ENCODE results near the gene WDR5.

Gene WDR5

DNA sequence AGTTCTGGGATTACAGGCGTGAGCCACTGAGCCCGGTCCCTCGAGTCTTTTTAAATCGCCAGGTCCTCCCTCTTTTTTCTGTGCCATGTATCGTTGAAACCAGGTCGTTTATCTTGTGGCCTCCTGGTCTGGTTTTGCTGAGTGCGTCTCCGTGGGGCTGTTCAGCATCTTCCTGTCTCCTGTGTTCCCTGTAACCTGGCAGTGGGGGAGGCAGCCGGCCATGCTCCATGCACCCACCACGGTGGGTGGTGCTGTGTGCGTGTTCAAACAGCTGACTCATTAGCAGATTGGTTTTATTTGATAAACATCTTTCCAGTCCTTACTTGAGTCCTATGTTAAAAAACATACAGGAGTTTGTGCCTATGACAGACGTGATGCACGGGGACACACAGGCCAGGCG, 25.8 kb downstream of the WDR5 start:
- Histone ChIP-seq H3K36me3 (ENCODE audit: insufficient read depth, low read length) (peaks cover 30% of the 10 kb centered on the region), H3K27me3 (ENCODE audit: insufficient read depth, low read length) (peaks cover 9% of the 10 kb centered on the region; the same call in 1 of the 2 replicates), H3K4me3 (ENCODE audit: low read length) (no peak overlapping the region), H3K9ac (ENCODE audit: low read depth, low read length) (no peak overlapping the region), H3K4me1 (ENCODE audit: insufficient read depth, low read length) (no peaks in the 10 kb centered on the region; the same call in 1 of the 2 replicates), H3K9me3 (ENCODE audit: insufficient read depth, low read depth, low read length) (no peaks in the 10 kb centered on the region), H3K27ac (ENCODE audit: low read depth, low read length) (no peak overlapping the region)
- 94% methylated on average over 14 of the region's 14 CpGs for WGBS

DNA sequence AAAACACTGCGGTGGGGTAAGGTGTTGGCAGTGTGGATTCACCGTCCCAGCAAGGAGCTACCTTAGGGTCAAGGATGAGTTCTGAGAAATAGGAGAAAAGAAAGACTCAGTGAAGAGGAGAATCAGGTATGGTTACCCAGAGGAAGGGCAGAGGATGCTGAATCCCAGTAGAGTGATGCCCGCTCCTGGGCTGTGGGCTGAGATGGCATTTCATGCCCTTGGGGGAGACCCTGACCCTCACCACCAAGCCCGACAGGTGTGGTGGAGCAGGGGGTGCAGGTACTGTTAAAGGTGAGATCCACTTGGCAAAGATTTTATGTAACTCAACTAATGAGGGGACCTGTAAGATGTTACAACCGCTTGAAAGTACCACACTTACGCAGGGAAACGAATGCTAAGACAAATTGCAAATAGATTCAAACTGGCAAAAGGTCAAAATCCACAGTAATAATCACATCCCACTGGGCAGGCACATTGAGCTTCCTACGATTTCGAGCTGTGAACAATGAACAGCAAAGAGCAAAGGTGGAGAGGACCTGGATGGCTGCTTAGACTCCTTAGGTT, 26.4 kb downstream of the WDR5 start:
- H3K4me3 ChIP-seq (ENCODE audit: low read length) = no peak overlapping the region
- H3K4me1 ChIP-seq (ENCODE audit: insufficient read depth, low read length) = no peaks in the 10 kb centered on the region; the same call in 1 of the 2 replicates
- peaks cover 9% of the 10 kb centered on the region; the same call in 1 of the 2 replicates for H3K27me3 ChIP-seq (ENCODE audit: insufficient read depth, low read length)
- H3K36me3 ChIP-seq (ENCODE audit: insufficient read depth, low read length) = peaks cover 23% of the 10 kb centered on the region
- no peak overlapping the region for H3K9ac ChIP-seq (ENCODE audit: low read depth, low read length)
- H3K9me3 ChIP-seq (ENCODE audit: insufficient read depth, low read depth, low read length) = no peaks in the 10 kb centered on the region
- no peak overlapping the region for H3K27ac ChIP-seq (ENCODE audit: low read depth, low read length)
- 97% methylated on average over 9 of the region's 9 CpGs for WGBS

DNA sequence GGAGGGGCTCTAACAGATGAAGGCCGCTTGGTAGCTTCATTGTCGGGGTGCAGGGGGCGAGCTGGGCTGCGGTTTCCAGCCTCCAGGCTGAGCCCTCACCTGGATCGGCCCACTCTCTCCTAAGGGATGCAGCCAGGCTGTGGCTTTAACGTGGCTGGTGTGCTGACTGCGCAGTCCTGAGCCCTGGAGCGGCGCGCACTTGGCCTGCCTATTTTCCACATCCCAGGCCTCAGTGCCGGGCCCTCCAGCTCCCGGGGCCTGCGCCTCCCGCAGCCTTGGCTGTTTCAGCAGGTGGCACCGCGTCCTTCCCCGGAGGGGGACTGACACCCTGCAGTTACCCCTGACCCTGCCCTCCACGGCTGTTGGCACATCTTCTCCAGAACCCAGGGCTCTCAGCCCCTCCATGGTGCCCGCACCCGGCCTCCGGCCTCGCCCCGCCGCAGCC, 27.1 kb downstream of the WDR5 start:
- peaks cover 9% of the 10 kb centered on the region; the same call in 1 of the 2 replicates for H3K27me3 ChIP-seq (ENCODE audit: insufficient read depth, low read length)
- peak overlapping the region; percentile 65; the same call in 1 of the 2 replicates for H3K9ac ChIP-seq (ENCODE audit: low read depth, low read length)
- peaks cover 17% of the 10 kb centered on the region for H3K36me3 ChIP-seq (ENCODE audit: insufficient read depth, low read length)
- no peaks in the 10 kb centered on the region for H3K9me3 ChIP-seq (ENCODE audit: insufficient read depth, low read depth, low read length)
- H3K27ac ChIP-seq (ENCODE audit: low read depth, low read length) = no peak overlapping the region
- H3K4me3 ChIP-seq (ENCODE audit: low read length) = no peak overlapping the region
- 55% methylated on average over 24 of the region's 24 CpGs for WGBS
- no peaks in the 10 kb centered on the region; the same call in 1 of the 2 replicates for H3K4me1 ChIP-seq (ENCODE audit: insufficient read depth, low read length)

DNA sequence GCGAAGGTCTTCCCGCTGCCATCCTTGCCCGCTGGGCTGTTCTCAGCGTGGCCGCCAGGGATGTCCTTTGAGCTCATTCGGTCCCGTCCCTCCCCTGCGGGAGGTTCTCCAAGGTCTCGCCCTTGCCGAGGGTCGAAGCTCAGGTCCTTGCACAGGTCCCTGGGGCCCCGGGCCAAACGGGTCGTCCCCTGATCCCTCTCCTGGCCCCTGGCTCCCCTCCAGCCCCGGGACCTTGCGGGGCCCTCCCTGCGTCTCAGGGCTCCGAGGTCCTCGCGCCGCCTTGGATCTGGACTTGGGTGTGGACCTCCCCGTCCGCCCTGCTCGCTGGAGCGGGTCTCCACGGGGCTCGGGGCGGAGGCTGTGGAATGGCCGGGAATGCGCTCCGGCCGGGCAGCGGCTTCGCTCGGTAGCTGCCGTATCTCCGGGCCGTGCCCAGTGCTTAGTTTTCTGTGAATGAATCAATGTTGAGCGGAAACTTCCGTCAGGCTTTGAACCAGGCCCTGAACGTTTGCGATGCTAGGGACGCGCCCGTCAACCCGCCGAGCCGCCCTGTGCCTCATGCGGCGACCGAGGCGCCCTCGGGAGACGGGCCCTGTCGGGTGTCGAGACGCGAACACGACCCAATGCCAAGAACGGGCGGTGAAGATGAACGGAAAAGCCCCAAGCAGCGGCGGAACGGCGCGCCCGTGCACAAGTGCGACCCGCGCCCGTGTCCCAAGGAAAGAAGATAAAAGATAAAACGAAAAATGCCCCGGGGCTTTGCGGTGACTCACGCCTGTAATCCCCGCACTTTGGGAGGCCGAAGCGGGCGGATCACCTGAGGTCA, 27.7 kb downstream of the WDR5 start:
- Histone ChIP-seq H3K9ac (ENCODE audit: low read depth, low read length) (peak overlapping the region; percentile 65), H3K4me1 (ENCODE audit: insufficient read depth, low read length) (no peaks in the 10 kb centered on the region; the same call in 1 of the 2 replicates), H3K36me3 (ENCODE audit: insufficient read depth, low read length) (peaks cover 11% of the 10 kb centered on the region), H3K4me3 (ENCODE audit: low read length) (no peak overlapping the region), H3K9me3 (ENCODE audit: insufficient read depth, low read depth, low read length) (0 out of 2 replicates have a peak, but pooled peaks cover under 1% of the 10 kb centered on the region), H3K27ac (ENCODE audit: low read depth, low read length) (0 out of 2 replicates have a peak overlapping the region, but pooled peaks have one; percentile 12), H3K27me3 (ENCODE audit: insufficient read depth, low read length) (peaks cover 9% of the 10 kb centered on the region; the same call in 1 of the 2 replicates)
- WGBS = 1% methylated on average over 80 of the region's 80 CpGs

DNA sequence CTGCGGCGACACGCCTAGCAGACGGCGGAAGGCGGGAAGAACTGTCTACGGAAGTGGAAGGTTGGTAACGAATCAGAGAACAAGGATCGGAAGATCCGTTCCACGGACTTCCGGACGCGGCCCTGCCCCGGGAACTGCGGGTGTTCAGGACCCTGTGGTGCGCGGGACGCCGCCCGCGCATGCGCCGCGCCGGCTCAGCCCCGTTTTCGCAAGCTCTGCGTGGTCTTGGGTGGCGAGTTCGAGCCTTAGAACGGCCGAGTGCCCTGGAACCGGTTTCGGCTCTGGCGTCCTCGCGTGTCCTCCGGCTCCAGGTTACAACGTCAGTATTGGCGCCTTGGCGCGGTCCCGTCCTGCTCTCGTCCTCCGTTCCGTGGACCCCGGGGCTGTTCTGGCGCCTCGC, 29.0 kb downstream of the WDR5 start:
- Histone ChIP-seq H3K4me3 (ENCODE audit: low read length) (no peak overlapping the region), H3K27ac (ENCODE audit: low read depth, low read length) (no peak overlapping the region), H3K27me3 (ENCODE audit: insufficient read depth, low read length) (peaks cover 9% of the 10 kb centered on the region; the same call in 1 of the 2 replicates), H3K9me3 (ENCODE audit: insufficient read depth, low read depth, low read length) (0 out of 2 replicates have a peak, but pooled peaks cover 5% of the 10 kb centered on the region), H3K36me3 (ENCODE audit: insufficient read depth, low read length) (peaks cover 3% of the 10 kb centered on the region), H3K9ac (ENCODE audit: low read depth, low read length) (no peak overlapping the region), H3K4me1 (ENCODE audit: insufficient read depth, low read length) (no peaks in the 10 kb centered on the region; the same call in 1 of the 2 replicates)
- under 1% methylated on average over 50 of the region's 50 CpGs for WGBS

DNA sequence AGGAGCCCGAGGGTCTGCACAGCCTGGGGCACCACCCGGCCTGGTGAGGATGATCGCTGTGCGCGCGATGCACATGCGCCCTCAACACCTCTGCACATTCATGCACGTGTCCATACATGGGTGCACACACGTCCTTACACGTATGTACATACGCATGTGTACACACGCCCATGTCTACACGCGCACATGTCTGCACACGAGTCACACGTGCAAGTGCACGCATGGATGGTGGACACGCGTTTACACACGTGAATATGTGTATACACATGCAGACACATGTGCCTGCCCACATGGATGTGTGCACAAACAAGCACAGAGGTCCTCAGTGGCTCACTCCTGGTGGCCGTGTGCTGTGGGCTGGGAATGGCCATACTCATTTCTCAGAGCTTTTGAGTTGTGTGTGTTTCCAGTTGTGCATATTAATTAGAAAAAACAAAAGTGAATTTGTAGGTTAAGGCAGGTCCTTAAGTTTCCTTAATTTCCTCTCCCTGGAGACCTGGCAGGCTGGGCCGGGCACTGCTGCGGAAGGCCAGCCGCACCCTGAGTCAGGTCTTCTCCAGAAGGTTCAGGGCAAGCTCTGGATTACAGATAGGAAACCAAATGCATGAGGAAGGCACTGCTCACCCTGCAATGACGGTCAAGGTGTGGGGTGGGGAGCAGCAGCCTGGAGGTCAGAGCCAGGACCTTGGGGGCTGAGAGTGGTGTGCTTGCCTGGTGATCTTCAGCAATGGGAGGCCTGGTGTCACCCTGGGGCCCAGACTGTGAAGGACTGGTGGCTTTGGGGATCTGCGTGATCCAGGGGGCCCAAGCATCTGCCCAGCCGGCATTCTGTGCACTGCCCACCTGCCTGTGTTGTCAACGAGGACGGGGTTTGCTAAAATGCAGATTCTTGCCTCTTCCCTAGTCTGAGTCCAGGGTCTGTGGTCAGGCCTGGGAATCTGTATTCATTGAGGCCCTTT, 29.8 kb downstream of the WDR5 start:
- Histone ChIP-seq H3K27me3 (ENCODE audit: insufficient read depth, low read length) (peaks cover 9% of the 10 kb centered on the region; the same call in 1 of the 2 replicates), H3K36me3 (ENCODE audit: insufficient read depth, low read length) (no peaks in the 10 kb centered on the region; the same call in 1 of the 2 replicates), H3K4me1 (ENCODE audit: insufficient read depth, low read length) (no peaks in the 10 kb centered on the region; the same call in 1 of the 2 replicates), H3K9me3 (ENCODE audit: insufficient read depth, low read depth, low read length) (0 out of 2 replicates have a peak, but pooled peaks cover 5% of the 10 kb centered on the region), H3K27ac (ENCODE audit: low read depth, low read length) (no peak overlapping the region), H3K4me3 (ENCODE audit: low read length) (no peak overlapping the region), H3K9ac (ENCODE audit: low read depth, low read length) (no peak overlapping the region)
- WGBS = 62% methylated on average over 29 of the region's 29 CpGs

DNA sequence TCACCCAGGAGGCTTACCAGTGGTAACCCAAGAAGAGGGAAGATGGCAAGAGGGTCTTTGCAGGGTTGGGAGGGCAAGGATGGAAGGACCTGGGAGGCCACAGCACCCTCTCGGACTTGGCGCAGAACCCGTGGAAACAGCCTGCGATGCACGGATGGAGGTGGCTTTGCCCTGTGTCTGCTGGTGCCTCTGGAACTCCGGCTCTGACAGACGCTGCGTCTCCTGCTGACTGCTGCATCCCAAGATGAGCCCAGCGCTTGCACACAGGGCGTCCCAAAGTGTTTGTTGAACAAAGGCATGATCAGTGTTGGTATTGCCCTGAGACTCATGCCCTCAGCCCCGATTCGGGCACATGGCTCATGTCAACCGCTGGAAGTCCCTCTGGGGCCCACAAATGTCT, 30.5 kb downstream of the WDR5 start:
- Histone ChIP-seq H3K27ac (ENCODE audit: low read depth, low read length) (no peak overlapping the region), H3K9ac (ENCODE audit: low read depth, low read length) (no peak overlapping the region), H3K36me3 (ENCODE audit: insufficient read depth, low read length) (no peaks in the 10 kb centered on the region), H3K27me3 (ENCODE audit: insufficient read depth, low read length) (peaks cover 9% of the 10 kb centered on the region; the same call in 1 of the 2 replicates), H3K9me3 (ENCODE audit: insufficient read depth, low read depth, low read length) (0 out of 2 replicates have a peak, but pooled peaks cover 5% of the 10 kb centered on the region), H3K4me1 (ENCODE audit: insufficient read depth, low read length) (no peaks in the 10 kb centered on the region; the same call in 1 of the 2 replicates), H3K4me3 (ENCODE audit: low read length) (no peak overlapping the region)
- 95% methylated on average over 13 of the region's 13 CpGs for WGBS

DNA sequence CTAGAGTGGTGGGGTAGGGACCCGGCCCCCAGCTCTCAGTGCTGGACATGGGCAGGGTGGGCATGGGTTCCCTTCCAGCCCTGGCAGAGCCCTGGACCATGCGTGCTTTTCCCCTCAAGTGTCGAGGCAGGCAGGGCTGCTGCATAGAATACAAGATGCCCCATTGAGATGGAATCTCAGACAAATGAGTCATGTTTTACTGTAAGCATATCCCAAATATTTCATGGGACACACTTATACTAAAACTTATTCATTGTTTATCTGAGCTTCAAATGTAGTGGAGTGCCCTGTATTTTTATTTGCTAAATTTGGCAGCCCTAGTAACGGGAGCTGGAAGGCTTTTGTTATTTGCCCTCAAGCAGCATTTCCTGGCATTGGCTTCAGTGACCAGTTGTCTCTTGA, 31.6 kb downstream of the WDR5 start:
- peaks cover 6% of the 10 kb centered on the region; the same call in 1 of the 2 replicates for H3K27me3 ChIP-seq (ENCODE audit: insufficient read depth, low read length)
- no peak overlapping the region for H3K4me3 ChIP-seq (ENCODE audit: low read length)
- H3K4me1 ChIP-seq (ENCODE audit: insufficient read depth, low read length) = no peaks in the 10 kb centered on the region; the same call in 1 of the 2 replicates
- no peak overlapping the region for H3K9ac ChIP-seq (ENCODE audit: low read depth, low read length)
- H3K27ac ChIP-seq (ENCODE audit: low read depth, low read length) = no peak overlapping the region
- no peaks in the 10 kb centered on the region for H3K36me3 ChIP-seq (ENCODE audit: insufficient read depth, low read length)
- H3K9me3 ChIP-seq (ENCODE audit: insufficient read depth, low read depth, low read length) = 0 out of 2 replicates have a peak, but pooled peaks cover 5% of the 10 kb centered on the region
- 87% methylated on average over 4 of the region's 4 CpGs for WGBS

DNA sequence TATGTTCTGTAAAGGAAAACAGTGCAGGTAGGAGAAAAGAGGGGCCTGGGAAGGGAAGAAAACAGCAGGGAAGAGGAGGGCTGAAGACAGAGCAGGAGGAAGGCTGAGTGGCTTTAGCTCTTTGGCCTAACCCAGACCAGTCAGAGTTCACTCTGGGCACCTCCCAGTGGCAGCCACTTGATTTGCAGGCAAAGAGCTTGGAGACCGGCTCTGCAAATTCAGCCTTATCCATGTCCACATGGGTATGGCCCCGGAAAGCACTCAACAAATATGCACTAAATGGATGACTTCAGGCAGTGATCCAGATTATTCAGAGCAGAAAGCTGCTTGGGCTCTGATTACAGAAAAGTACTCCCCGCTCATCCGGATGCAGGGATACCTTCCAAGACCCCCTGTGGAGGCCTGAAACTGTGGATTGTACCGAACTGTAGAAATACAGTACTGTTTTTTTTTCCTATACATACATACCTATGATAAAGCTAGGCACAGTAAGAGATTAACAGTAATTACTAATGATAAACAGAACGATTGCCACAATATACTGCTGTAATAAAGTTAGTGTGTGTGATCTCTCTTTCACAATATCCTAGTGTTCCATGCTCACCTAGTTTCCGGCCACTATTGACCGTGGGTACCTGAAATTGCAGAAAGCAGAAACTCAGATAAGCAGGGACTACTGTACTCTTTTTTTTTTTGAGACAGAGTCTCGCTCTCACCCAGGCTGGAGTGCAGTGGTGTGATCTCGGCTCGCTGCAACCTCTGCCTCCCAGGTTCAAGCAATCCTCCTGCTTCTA, 33.1 kb downstream of the WDR5 start:
- no peaks in the 10 kb centered on the region for H3K36me3 ChIP-seq (ENCODE audit: insufficient read depth, low read length)
- H3K27ac ChIP-seq (ENCODE audit: low read depth, low read length) = no peak overlapping the region
- no peaks in the 10 kb centered on the region; the same call in 1 of the 2 replicates for H3K4me1 ChIP-seq (ENCODE audit: insufficient read depth, low read length)
- H3K9ac ChIP-seq (ENCODE audit: low read depth, low read length) = no peak overlapping the region
- 0 out of 2 replicates have a peak, but pooled peaks cover 5% of the 10 kb centered on the region for H3K9me3 ChIP-seq (ENCODE audit: insufficient read depth, low read depth, low read length)
- 91% methylated on average over 9 of the region's 11 CpGs for WGBS
- H3K4me3 ChIP-seq (ENCODE audit: low read length) = no peak overlapping the region
- H3K27me3 ChIP-seq (ENCODE audit: insufficient read depth, low read length) = no peaks in the 10 kb centered on the region

Data from HUES64 (cell line).